NCI-H226 (cell line): ENCODE data around the gene LYST.
"Not testable (repeated sequence)": the region's sequence is repeated elsewhere in the genome, so short reads cannot be mapped to it uniquely, and the experiment has no call there.

Source experiments
- DNase-seq: peaks from one replicate; pipeline ENCODE4 v3.0.0-alpha.2; 2015

Gene LYST, protein sequence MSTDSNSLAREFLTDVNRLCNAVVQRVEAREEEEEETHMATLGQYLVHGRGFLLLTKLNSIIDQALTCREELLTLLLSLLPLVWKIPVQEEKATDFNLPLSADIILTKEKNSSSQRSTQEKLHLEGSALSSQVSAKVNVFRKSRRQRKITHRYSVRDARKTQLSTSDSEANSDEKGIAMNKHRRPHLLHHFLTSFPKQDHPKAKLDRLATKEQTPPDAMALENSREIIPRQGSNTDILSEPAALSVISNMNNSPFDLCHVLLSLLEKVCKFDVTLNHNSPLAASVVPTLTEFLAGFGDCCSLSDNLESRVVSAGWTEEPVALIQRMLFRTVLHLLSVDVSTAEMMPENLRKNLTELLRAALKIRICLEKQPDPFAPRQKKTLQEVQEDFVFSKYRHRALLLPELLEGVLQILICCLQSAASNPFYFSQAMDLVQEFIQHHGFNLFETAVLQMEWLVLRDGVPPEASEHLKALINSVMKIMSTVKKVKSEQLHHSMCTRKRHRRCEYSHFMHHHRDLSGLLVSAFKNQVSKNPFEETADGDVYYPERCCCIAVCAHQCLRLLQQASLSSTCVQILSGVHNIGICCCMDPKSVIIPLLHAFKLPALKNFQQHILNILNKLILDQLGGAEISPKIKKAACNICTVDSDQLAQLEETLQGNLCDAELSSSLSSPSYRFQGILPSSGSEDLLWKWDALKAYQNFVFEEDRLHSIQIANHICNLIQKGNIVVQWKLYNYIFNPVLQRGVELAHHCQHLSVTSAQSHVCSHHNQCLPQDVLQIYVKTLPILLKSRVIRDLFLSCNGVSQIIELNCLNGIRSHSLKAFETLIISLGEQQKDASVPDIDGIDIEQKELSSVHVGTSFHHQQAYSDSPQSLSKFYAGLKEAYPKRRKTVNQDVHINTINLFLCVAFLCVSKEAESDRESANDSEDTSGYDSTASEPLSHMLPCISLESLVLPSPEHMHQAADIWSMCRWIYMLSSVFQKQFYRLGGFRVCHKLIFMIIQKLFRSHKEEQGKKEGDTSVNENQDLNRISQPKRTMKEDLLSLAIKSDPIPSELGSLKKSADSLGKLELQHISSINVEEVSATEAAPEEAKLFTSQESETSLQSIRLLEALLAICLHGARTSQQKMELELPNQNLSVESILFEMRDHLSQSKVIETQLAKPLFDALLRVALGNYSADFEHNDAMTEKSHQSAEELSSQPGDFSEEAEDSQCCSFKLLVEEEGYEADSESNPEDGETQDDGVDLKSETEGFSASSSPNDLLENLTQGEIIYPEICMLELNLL (N-terminal part only)

DNA sequence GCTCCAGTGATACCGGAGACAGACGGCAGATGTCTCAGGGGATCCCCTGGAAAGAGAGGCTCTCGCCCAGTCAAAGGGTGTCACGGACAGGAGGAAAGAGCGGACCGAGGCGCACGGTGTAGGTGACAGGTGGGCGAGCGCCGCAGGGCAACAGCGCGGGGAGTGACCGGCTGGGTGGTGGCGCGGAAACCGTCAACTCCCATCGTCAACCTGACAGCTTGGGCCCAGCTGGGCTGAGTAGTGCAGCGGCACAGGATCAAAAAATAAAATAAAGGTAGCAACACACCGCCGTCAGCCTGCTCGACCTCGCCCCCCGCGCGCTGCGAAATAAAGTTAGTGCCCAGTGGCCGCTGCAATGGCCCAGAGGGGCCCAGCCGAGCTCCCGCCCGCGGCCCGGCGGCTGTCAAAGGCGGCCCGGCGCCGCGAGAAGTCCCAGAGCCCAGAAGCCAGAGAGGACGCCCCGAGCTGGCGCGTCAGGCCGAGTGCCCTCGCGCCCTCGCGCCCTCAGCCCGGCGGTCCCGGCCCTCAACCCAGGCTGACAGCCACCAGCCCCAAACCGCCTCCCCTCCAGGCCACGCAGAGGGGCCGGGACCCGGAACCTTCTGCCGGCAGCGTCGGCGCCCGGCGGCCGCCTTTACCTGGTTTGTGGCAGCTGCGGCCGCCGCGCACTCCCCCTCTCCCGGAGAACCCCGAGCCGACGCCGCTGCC lies at the start of gene LYST:
Gene LYST (minus strand): TSS at position 702 of the 708 bp plus-strand sequence. CDS start 36,489 bp downstream, outside the sequence.
- no peak for DNase-seq

DNA sequence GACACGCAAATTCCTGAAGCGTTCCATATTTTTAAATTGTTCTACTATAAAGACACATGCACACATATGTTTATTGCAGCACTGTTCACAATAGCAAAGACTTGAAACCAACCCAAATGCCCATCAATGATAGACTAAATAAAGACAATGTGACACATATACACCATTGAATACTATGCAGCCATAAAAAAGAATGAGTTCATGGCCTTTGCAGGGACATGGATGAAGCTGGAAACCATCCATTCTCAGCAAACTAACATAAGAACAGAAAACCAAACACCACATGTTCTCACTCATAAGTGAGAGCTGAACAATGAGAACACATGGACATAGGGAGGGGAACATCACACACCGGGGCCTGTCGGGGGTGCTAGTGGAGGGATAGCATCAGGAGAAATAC lies 48.8 kb upstream of the LYST start:
- DNase-seq, result not testable (repeated sequence)

DNA sequence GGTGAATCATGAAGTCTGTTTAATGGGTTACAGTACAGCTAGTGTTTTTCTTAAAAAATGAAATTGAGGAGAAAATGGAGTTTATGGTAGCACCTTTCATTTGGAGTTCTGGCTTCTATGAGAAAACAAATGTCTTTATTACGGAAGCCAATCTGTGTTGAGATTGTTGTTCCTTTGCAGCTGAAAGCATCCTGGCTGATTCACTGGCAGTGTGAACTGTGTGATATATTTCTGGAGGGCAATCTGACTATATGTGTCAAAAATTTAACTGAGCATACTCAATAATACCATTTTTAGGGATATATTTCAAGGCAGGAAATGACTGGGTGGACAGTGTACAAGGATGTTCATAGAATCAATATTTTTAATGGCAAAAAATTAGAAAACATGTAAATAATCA lies 46.6 kb upstream of the LYST start:
- no peak for DNase-seq

DNA sequence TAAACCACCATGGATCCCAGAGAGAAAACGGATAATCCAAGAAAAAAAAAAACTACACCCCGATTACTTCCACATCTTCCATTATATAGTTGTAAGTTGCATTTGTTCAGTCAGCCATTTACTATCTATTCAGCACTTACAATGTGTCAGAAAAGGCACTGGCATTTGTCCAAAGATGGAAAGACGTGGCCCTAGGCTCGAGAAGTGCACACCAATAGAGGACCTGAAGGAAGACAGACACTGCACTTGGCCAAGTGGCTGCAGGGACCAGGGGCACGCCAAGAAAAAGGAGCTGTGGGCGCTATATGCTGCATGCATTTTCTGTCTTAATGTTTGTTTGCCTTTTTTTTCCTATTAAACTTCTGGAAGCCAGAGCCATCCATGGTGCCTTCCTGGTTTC lies 45.2 kb upstream of the LYST start:
- DNase-seq, result no peak

DNA sequence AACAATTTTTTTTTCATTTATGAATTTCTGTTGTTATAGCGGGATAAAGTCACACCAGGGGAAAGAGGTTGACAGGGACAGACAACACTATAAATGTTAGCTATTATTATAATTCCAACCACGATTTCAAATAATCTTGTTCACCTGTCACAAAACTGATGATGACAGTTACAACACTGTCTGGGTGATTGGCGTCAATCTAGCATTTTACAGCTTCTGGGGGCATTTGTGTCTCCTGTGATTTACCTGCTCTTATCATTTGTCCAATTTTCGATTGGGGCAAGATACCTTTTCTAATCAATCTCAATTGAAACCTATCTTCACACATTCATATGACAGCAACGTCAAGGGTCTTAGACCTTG lies 44.6 kb upstream of the LYST start:
- no peak for DNase-seq

DNA sequence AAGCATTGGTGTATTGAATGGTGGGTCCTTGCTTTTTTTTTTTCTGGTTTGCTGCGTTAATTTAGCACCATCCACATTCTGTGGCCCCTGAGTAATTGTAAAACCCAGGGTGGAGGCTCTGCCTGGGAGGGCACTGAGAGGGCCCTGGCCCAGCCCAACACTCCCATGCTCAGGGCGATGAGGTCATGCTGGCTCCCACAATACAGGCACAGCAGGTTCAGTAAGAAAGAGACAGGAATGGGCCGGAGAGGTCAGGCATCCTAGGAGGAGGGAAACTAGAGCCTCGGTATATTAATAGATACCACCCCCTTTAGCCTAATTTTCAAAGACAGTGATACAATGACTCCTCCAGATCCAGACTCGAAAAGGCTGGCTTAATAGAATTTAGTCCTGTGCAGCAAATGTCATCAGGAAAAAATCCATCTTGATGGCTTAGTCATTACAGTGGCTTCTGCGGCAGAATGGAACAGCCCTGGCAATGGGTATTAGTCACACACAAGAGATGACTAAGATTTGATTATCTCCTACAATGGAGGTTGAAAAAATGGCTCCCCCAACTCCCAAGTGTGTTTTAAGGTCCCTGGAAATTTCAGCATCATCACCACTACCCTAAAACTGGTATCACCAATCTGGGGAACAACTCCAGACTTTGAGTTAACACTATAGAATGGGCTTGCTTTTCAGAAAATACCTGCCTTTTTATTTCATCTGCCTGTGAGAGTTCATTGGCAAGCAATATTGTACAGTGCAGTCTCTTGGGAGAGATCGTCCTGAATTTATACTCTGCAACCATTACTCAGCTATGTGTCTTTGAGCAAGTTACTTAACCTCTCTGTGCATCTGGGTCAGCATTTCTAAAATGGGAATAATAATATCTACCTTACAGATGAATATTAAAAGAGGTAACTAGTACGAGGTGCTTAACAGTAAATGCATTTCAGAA lies 43.9 kb upstream of the LYST start:
- DNase-seq, result peak; percentile 88

DNA sequence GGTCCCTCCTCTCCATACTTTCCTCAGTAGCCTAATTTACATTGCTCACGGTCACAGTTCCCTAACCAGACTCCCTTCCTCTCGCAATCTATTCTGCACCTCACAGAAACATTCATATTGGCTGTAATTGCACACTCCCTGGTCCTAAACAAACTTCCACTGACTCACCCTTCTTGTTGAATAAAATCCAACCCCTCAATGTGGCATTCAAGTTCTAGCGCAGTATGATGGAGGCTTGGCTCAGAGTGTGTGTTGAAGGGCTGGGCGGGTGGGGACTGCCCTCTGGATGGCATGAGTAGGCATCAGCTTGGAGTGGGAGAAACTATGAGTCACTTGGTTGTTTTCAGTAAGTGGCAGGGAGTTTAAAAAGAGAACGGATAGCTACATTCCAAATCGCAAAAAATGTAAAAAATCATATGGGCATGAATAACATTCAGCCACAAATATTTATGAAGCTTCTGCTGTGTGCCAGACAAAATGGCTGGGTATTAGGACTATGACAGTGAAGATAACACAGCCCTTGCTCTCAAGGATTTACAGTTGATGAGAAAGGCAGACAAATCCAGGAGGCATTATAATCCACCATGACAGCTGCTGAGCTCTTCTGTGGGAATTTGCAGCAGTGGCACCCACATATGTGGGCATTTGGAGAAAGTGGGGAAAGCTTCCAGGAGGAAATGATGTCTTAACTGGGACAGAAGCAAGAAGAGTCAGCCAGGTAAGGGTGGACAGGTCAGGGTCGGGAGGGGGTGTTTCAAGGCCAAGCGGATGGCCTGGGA lies 42.2 kb upstream of the LYST start:
- peak; percentile 80 for DNase-seq

DNA sequence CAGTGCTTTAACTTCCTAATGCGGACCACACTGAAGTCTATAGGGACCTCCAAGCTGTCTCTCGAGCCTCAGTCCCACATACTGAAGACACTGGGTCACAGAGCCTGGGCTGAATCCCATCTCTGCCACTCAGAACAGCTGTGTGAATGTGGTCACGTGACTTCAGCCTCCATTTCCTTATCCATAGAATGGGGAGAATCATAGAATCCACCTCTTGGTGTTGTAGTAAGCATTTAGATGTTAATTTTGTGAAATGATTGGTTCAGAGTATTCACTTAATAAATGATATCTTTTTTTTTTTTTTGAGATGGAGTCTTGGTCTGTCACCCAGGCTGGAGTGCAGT lies 41.2 kb upstream of the LYST start:
- DNase-seq, result no peak

DNA sequence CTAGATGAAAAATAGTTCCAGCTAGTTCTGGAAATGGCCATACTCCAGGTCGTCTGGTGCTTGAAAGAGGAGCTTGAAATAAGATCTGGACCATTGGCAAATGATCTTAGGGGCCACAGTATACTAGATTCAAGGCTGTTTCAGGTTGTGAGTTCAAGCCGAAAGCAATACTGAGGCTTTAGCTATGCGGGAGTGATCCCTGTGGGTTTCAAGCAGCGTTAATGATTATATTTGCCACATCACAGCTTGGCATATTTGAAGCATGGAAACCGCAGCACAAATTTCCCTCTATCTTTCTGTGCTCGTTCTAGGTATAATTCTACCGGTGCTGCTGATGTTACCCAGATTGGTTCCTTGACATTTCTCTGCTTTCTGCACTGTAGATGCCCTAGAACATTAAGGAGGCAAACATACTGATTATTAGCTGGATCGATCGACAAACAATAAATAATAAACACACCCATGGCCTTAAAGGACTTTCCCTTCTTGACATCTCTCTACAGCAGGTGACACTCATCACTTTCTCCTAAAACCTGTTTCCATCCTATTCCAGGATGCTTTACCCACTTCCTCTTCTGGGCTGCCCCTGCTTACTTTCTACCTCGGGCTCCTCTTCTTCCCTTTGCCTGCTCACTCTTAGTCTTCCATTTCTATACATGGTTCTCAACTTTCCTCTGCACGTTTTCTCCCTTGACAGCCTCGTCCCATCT lies 40.6 kb upstream of the LYST start:
- DNase-seq, result no peak

DNA sequence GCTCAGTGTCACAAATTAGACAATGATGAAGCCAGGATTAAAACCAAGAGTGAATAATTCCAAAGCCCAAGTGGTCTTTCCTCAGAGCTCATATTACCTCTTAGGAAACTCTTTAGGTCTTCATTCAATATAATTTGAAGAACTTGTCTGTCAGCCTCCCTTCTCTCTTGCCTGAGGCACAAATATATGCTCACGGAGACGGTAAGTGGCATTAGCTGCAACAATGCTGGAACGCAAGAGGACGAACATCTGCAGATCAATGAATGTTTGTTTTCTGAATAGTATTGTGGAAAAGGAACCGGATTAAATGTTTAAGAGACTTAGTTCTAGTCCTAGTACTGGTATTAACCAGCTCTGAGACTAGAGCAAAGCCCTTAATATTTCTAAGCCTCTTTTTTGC lies 39.7 kb upstream of the LYST start:
- no peak for DNase-seq

DNA sequence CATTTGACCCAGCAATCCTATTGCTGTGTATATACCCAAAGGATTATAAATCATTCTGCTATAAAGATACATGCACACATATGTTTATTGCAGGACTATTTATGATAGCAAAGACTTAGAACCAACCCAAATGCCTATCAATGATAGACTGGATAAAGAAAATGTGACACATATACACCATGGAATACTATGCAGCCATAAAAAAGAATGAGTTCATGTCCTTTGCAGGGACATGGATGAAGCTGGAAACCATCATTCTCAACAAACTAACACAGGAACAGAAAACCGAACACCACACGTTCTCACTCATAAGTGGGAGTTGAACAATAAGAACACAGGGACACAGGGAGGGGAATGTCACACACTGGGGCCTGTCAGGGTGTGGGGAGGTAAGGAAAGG lies 37.1 kb upstream of the LYST start:
- not testable (repeated sequence) for DNase-seq

DNA sequence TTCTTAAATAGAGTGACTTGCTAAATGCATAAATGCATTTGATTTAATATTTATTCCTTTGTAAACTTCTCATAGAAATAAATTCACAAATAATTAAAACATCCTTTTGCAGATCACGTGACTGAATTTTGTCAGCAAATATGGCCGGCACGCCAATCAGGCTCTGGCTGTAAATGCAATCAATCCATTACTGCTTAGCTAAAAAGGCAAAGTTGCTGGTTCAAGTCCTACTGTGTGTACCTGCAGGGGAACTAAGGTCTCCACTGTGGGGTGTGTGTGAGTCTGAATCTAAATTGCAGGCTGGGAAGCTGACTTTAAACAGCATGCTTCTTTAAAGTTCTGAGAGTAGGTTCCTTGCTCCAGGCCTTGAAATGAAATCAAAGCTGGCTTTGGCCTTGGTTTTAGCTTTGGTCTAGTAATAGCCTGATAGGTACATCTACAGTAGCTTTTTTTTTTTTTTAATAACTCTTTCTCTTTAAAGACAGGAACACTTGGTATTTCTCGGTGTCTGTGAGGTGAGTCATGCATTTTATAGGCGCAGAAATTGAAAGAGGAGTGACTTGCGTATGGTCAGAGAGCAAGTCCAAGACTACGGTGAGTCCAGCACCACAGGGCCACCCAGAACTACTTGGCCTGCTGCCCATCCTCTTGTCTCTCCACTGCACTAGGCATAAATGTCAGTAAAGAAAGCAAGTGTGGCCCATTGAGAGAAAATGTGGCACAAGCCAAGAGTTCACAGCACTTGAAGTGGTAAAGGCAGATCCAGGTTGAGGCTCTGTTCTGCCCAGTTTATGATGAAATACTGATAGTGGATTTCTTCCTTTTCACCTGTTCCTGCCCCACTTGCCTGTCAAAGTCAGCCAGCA lies 36.2 kb upstream of the LYST start:
- peak; percentile 51 for DNase-seq

DNA sequence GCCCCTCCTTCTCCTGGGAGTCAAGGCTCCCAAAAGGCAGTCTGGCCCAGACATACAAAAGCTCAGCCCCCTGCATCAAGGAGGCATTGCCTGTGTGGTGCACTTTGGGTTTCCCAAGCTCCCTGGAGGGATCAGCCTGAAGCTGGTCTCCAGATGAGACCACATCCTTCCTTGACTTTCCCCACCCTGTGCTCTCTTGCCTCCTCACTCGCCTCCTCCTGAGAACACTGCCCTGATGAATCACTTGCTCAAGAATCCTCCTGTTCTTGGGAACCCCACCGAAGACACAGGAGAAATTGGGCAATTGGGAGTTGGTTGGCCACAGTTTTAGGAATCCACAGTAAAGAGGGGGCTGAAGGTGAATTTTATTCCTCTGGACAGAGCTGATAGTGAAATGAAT lies 34.8 kb upstream of the LYST start:
- DNase-seq, result no peak

DNA sequence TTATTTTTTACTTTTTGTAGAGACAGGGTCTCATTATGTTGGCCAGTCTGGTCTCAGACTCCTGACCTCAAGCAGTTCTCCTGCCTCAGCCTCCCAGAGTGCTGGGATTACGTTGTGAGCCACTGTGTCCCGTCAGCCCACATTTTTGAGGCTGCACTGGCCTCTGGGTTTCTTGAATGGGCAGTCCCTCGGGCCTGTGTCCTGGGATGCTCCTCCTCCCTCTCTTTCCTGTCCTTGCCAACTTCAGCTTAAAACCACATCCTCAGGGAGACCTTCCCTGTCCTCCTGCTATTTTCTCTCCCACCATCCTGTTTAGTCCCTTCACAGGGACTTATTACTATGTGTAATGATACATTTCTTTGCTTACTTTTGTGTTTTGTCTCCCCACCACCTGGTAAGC lies 31.4 kb upstream of the LYST start:
- DNase-seq, result no peak

DNA sequence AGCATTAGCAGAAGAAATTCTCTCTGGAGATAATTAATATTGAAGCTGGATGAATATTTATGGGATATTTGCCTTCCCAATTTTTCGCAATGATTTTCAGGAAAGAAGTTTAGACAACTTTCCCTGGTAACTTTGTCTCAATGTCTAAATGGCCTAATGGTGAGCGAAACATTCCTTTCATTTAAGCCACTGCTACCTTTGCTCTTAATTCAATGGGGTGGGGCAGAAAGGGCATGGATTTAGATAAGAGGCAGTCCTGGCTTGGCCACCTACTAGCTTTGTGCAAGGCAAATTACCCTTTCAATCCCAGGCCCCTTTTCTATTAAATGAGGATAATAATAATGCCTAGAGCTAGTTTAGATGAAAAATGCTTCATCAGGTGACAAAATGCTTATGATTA lies 27.1 kb upstream of the LYST start:
- DNase-seq, result no peak

DNA sequence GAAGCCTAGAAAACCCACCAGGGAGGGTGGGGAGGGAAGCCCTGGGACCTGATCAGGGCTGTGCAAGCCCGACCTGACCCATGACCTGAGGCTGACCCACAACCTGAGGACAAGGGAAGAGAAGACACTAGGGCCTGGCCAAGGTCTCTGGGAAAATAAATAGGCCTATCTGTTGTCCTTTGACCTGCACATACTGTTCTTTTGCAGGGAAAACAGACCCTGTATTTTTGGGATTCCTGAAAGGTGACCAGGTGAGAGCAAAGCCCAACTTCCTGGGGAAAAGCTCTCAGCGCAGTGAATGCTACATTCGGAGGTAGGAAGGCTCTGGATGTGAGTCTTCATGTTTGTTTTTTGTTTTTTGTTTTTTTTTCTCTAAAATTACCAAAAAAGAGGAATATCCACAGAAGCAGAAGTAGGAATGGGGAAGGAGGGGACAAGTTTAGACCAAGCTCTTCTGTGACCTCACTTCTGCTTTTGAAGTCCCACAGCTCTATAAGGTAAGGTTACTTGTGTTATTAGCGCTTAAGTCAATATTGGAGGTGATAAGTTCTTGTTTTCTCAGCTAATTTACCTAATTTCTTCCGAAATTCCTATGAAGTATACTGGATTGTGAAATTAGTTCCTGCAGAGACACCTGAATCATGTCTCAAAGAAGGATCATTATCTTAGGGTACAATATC lies 26.2 kb upstream of the LYST start:
- DNase-seq, result no peak

DNA sequence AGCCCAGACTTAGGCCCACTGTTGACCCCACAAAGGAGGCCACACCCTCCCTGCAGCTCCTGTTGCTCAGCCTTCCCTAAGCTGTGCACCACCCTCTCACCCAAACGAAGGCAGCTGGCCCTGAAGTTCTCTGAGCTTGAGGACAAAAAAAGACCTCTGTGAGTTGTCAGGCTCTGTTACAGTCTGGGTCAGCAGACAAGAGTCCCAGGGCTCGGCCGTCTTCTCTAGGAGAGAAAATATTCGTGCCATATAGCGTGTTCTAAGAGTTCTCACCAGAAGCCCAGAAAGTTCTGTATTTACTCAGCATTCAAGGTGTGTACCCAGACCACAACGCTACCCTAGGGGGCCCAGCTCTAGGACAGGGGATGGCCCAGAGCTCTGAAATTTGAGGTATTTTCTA lies 25.5 kb upstream of the LYST start:
- DNase-seq, result no peak

DNA sequence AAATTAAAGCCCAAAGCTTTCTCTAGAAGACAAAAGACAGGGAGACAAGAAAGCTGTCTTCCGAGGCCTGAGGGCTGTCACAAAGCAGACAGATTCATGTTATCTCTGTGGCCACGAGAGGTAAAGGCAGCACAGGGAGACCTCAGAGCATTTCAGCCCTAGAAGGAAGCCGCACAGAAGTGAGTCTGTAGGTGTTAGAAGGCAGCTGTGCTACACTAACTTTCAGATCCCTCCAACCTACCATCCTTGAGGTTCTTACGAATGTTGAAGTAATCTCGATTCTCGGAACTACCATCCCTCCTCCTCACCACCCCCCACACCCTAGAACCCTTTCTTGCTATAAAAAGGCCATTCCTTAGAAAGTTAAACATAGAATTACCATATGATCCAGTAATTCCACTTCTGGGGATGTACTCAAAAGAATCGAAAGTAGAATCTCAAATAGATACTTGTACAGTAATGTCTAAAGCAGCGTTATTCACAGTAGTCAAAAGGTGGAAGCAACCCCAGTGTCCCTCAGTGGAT lies 21.5 kb upstream of the LYST start:
- DNase-seq, result no peak
